Activated T-helper 9 cell treated with anti-CD3 and anti-CD28 coated beads, Interleukin-2, amount 50 U/mL, for 16 hours (primary cell): ENCODE results near the gene LURAP1L.

Source experiments
- DNase-seq: peaks from one replicate; pipeline ENCODE4 v3.0.0-alpha.2; 2020; ENCODE audit warnings: low read depth

The LURAP1L gene

GRCh38 chr9:12774861-12775678, at the start of gene LURAP1L:
Gene LURAP1L, plus strand, starts transcription at chr9:12775020. Its CDS starts 696 bp downstream, at chr9:12775716.
- no peak for DNase-seq

- no peak for DNase-seq
These were observed 48.0 kb upstream of the LURAP1L start for GRCh38 chr9:12726795-12727194.

- DNase-seq: no peak
These were observed 44.6 kb upstream of the LURAP1L start for GRCh38 chr9:12730198-12730597.

- DNase-seq: no peak
These were observed 43.9 kb upstream of the LURAP1L start for GRCh38 chr9:12730927-12731326.

DNA sequence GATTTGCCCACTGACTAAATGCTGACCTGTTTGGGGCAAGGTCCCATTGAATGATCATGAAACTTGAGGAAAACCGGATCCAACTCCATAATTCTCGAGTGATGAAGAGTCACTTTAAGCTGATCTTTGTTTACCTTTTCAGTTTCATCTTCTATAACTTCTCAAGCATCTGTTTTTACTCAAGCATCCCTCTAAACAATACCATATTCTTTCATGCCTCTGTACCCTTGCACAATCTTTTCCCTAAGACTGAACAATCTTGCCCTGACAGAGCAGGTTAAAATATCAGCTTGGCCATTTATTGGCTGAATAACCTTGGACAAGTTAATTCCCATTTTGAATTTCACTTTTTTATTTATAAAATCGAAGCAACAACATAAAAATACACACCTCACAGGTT, 41.8 kb upstream of the LURAP1L start:
- DNase-seq: no peak

GRCh38 chr9:12735665-12736064, 39.2 kb upstream of the LURAP1L start:
- no peak for DNase-seq

GRCh38 chr9:12737871-12738270, 36.9 kb upstream of the LURAP1L start:
- no peak for DNase-seq

- DNase-seq: no peak
These were observed 35.7 kb upstream of the LURAP1L start for GRCh38 chr9:12739014-12739652.

DNA sequence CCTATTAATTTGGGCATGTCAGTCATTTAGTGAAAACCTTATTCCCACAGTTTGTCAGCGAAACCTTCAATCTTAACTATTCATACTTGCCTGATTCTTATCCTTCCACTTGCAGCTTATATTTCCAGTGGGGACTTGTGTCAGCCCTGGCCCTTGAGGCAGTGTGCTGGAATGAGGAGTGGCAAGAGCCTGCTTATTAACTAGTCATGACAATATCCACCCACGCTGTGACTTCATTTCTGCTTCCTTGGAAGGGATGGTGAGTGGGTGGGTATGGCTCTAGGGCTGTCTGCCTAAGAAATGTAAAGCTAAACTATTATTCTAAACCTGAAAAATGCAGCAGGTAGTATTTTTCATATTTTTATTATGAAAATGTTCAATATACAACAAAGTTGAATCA, 34.0 kb upstream of the LURAP1L start:
- DNase-seq: no peak

DNA sequence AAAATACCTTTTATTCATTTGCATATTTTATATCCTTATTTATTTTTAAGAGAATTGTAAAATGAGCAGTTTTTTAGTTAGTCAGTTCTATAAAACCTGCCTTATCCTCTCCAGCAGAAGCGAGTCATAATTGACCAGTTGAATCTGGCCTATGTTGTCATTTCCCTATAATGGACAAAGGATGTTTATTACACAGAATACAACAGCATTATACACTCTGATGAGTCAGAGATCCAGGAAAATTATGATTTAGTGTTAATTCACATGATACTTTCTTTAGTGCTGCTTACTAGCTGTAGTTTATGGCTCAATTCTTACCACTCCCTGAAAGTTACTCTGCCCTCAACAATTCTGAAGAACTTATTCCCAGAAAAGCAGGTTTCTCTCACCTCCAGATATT, 26.8 kb upstream of the LURAP1L start:
- DNase-seq: no peak

- DNase-seq: no peak
These were observed 25.9 kb upstream of the LURAP1L start for GRCh38 chr9:12748954-12749353.

DNA sequence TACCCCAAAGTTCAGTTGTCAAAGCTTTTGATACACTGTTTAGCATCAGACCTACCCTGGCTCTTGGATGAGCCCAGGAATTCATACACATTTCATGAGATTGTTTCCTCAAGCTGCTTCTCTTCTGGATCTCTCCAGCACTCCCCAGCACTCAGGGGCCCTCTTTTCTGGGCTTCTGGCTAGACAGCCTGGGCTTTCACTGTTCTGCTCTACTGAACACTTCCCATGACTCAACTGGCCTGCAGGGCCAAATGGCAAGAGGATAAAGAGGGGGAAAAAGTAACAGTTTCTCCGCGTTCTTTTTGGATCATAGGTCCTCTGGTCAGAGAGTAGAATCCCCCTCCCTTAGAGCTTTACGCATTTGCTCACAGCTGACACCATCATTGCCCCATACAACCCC, 20.9 kb upstream of the LURAP1L start:
- no peak for DNase-seq

GRCh38 chr9:12759761-12760160, 15.1 kb upstream of the LURAP1L start:
- DNase-seq: no peak

DNA sequence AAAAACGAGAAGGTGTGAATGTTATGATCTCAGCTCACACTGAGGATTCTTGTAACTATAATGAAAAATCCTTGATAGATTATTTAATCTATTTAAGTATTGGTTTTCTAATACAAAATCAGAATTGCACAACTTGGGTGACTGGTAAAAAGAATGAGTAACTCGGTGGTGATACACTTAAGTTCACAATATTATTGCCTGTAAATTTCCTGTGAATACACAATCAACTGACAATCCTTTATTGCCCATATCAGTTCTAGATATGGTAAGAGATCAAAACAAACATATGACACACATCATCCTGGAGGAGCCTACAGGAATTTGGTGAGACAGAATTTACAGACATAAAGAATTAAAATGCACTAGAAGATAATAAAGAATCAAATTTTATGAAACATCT, 14.1 kb upstream of the LURAP1L start:
- DNase-seq: no peak

- DNase-seq: no peak
These were observed 10.7 kb upstream of the LURAP1L start for GRCh38 chr9:12764150-12764549.

GRCh38 chr9:12765088-12765798, 9.6 kb upstream of the LURAP1L start:
- no peak for DNase-seq

DNA sequence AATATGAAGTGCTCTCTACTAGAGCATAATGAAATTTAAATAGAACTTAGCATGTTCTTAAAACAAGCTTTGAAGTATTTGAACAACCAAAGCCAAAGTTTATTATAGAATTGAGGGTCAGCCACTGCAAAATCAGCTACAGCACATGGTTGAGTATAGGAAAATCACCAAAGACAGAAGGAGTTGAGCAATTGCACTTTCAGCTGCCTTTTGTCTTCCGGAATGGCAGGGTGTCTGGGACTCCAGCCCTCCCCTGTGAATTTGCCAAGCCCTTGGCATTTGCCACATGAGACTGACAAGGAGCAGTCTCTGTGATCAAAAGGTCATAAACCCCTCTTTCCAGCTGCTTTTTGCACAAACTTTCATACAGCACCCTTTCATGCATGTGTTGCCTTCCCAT, 8.5 kb upstream of the LURAP1L start:
- no peak for DNase-seq

DNA sequence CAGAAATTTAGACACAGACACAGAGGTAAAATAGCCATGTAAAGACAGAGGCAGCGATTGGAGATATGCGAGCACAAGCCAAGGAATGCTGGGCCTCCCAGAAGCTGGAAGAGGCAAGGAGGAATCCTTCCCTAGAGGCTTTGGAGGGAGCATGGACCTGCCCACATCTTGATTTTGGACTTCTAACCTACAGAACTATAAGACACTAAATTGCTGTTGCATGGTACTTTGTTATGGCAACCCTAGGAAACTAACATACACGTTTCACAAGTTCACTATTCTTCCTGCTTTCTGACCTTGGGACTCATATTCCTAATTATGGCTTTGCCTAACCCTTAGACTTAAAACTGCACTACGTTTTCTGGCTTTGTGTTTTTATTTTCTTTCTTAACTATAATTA, 4.6 kb upstream of the LURAP1L start:
- DNase-seq: no peak

- DNase-seq: no peak
These were observed 2.9 kb upstream of the LURAP1L start for GRCh38 chr9:12771891-12772290.

GRCh38 chr9:12773562-12773961, 1.3 kb upstream of the LURAP1L start:
- DNase-seq: no peak

GRCh38 chr9:12775679-12776512, 1.1 kb downstream of the LURAP1L start:
- no peak for DNase-seq

GRCh38 chr9:12776513-12777055, 1.8 kb downstream of the LURAP1L start:
- DNase-seq: no peak
